Measurements from ENCODE around the gene ARVCF.
"Not testable (repeated sequence)": the region's sequence is repeated elsewhere in the genome, so short reads cannot be mapped to it uniquely, and the experiment has no call there.

The ARVCF gene

GRCh38 chr22:19959043-19959586 is 57.5 kb downstream of the ARVCF start:
- no peak for DNase-seq

- no peak for DNase-seq
Measured at GRCh38 chr22:19958083-19959042, 58.3 kb downstream of the ARVCF start.

DNA sequence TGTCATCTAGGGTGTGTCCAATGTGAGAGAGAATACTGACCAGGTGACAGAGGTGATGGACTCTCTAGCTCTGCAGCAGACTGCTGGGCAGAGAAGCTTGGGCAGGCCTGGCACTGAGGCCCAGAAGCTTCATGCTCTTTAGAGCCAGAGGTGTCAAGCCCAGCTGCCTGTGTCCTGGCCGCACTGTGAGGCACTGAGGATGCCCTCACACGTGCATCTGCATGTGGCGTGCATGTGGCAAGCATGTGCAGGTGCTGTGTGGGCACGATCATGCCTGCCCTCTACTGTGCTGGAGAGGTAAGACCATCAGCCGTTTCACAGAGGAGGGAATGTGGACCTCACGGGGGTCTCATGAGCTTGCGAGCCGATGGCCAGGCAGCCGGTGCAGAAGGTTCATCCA is 59.2 kb downstream of the ARVCF start:
- DNase-seq, result no peak

DNA sequence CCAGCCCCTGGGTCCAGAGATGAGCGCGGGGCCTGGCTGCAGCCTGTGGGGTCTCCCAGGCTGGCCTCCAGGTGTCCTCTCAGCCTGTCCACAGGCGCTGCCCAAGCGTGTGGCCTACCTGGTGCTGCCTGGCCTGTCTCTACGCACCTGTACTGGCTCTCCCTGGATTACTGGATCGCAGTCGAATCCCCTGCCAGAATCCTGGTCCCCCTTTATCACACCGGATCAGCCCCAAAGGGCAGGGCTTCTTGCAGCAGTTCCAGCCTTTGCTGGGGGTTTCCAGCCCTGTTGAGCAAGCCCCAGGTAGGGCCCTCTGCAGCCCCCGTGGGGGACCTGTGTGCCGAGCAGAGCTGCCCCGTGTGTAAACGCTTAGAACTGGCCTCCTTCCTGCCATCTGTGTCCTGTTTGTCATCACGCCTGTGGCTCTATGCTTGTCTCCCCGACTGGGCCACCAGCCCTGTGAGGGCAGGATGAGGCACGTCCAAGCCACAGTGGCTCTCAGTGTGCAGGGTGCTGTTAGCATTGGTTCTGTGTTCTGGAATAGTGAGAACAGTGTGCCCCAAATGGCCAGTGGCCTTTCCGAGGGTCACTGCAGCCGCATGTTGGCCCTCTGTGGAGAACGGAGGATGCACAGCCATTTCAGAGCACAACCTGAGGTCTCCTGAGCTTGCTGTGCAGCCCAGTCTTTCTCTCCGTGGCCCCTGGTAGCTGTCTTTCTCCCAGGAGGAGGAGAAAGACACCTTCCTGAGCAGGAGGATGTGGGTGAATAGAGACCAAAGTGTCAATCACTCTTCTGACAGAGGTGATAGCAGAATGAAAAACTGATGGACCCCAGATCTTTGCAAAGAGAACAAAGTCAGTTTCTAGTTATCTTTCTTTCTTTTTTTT is 61.1 kb downstream of the ARVCF start:
- DNase-seq, result no peak

GRCh38 chr22:19951346-19951745 is 65.3 kb downstream of the ARVCF start:
- DNase-seq, result no peak

GRCh38 chr22:19948057-19948760 is 68.4 kb downstream of the ARVCF start:
- DNase-seq, result no peak

DNA sequence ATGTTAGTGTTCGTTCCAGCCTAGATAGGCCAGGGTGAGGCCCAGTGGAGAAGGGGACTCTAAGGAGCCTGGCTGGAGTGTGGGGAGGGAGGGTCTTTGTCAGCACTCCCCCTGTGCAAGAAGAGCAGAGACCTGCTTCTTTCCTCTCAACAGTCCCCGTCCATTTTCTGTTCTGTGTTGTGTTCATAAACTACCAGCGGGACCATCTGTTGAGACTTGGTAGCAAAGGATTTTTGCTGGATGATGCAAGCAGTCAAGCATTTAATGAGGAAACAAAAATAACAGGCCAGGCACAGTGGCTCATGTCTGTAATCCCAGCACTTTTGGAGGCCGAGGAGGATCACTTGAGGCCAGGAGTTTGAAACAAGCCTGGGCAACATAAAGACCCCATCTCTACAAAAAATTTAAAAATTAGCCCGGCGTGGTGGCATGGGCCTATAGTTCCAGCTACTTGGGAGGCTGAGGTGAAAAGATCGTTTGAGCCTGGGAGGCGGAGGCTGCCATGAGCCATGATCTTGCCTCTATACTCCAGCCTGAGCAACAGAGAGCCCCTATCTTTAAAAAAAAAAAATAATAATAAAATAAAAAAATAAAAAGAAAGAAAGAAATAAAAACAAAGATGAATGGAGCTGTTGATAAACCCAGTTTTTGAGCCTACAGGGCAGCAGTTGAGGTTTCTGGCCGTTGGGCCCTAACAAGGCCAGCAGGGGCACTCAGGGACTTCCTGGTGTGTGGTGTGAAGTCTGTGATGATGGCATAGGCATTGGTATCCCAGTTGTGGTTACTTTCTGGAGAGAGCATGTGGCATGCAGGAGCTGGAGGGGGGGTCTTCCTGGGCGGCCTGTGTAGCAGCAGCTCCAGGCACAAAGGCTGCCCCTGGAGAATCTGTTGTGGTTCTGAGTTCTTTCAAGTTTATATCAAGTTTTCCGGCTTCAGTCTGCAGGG is 73.3 kb downstream of the ARVCF start:
- no peak for DNase-seq

- no peak for DNase-seq
Measured at GRCh38 chr22:19942157-19943081, 74.2 kb downstream of the ARVCF start.

DNA sequence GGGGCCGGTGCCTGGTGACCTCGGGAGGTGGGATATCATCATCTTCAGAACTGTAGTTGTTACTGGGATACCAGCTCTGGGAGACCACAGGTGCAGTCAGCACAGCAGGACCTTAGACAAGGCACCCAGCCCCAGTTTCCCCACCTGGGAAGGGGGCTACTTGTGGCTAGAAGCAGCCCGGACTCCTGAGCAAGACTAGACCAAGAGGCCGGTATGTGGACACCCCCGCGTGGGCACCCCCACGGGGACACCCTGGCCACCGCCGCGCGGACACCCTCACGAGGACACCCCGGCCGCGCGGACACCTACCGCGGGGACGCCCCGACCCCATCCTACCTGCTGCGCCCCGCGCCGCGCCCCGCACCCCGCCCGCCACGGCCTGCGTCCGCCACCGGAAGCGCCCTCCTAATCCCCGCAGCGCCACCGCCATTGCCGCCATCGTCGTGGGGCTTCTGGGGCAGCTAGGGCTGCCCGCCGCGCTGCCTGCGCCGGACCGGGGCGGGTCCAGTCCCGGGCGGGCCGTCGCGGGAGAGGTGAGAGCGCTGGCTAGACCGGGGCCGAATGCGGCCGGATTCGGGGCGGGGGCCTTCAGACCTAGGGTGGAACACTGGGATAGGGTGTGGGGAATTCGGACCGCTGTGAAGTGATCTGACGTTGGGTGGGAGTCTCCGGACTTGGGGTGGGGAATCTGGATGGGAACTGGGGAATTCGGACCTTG is 75.1 kb downstream of the ARVCF start, which contains the start of the genes COMT and TXNRD2:
Gene COMT, plus strand, starts transcription at position 408 of the 718 bp plus-strand sequence. CDS start 20,755 bp downstream, outside the sequence.
Gene TXNRD2, minus strand, starts transcription at position 454 of the 718 bp plus-strand sequence. Its CDS starts 15 bp downstream, at position 439.
- DNase-seq, result peak; percentile 71

DNA sequence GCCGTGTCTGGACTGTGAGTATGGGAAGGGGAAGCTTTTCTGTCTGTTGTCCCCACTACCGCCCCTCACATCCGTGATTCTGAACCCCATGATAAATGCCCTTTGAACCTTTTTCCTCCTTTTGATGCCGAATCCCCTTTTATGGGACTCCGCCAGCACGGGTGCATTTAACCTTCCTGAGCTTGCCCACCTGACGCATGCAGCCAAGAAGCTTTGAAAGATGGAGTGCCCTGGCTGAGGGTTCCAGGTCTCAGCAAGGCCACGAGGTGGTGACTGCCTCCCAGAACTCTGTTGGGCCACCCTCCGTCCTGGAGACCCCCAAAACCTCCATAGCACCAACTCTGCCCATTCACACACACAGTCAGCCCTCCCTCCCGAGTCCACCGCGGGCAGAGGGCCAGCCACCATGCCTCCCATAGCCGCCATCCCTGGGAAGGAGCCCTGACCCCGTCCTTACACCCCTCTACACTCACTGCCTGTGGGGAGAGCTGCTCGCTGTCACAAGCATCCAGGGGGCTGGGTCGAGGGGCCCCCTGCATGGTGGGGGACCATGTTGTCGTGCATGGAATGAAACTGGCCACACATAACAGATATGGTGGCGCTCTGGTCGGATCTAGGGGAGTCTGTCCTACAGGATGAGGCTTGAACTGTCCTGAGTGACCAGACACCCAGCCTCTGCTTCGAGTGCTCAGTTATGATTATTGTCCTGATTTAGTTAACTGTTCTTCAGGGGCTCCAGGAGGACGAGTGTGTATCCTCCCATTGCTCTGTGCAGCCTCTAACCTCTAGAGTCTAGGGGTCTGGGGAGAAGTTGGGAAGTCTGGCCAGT is 75.9 kb downstream of the ARVCF start:
- no peak for DNase-seq

GRCh38 chr22:19937616-19938473 is 78.8 kb downstream of the ARVCF start:
- DNase-seq, result no peak

DNA sequence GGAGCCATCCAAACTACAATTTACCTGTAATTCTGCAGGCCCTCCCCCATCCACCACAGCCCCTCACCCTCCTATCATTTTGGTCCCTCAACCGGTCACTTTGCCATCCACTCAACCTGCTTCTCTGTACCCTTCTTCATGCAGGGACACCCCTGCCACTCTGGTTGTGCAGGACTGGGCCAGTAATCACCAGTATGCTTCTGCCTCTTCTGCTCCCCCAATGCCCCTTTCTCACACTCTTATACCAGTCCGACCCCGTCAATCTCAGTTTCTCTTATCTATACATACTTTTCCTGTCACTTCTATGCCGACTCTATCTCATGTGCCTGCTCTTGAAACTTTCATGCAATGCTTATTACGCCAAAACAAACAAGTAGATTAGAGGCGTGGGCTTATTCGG is 80.1 kb downstream of the ARVCF start:
- no peak for DNase-seq

DNA sequence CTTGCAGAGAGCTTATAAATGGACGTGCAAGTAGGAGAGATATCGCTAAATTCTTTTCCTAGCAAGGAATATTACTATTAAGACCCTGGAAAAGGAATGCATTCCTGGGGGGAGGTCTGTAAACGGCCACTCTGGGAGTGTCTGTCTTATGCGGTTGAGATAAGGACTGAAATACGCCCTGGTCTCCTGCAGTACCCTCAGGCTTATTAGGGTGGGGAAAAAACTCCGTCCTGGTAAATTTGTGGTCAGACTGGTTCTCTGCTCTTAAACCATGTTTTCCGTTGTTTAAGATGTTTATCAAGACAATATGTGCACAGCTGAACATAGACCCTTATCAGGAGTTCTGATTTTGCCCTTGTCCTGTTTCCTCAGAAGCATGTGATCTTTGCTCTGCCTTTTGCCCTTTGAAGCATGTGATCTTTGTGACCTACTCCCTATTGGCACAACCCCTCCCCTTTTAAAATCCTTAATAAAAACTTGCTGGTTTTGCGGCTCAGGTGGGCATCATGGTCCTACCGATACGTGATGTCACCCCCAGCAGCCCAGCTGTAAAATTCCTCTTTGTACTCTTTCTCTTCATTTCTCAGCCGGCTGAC is 81.4 kb downstream of the ARVCF start:
- DNase-seq, result not testable (repeated sequence)

- no peak for DNase-seq
Measured at GRCh38 chr22:19933341-19934241, 83.0 kb downstream of the ARVCF start.

DNA sequence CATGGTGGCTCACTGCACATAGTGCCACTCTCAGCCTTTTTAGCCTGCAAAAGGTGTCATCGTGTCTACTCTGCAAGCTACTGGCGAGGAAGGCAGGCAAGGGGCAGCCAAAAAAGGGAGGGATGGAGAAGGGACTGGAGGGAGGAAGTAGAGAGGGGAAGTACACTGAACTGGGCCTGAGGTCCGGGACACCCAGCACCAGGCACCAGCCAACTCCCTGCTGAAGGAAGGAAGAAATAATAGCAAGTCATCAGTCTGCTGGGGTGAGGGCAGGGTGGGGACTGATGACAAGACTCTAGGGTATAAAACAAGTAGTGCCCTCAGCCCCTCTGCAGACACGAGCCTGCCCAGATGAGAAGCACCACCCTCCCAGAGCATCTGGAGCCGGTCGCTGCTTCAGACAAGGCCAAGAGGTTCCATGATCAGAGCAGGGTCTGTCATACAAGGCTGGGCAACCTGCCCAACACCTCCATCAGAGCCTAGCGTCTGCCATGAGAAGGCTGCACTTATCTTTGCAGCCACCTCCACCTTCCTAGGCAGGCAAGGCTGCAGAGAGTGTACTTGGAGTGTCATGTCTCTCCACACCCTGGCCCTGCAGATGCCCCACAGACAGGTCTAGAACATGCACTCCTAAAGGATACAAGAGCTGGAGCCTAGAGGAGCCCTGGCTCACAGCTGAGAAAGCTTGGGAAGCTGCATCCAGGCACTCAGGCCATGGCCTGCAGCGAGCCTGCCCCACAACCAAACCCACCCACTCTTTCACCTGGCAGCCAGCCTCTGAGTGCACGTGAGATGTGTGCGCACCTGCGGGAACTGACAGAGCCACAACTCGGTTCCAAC is 84.0 kb downstream of the ARVCF start:
- no peak for DNase-seq

Measured in CD4-positive, alpha-beta T cell treated with Interleukin-12 subunit alpha and Interleukin-12 subunit beta, for 1 hour (primary cell).